ENCODE results near the gene RAB17.

RAB17 gene

DNA sequence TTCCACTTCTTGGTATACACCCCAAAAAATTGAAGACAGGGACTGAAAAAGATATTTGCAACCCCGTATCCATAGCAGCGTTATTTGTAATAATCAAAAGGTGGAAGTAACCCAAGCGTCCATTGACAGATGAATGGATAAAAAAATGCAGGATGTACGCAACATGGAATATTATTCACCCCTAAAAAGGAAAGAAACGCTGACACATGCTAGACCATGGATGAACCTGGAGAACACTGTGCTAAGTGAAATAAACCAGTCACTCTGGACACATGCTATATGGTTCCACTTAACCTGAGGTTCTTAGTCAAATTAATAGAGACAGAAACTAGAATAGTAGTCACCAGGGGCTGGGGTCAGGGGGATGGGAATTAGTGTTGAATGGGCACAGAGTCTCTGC lies 62.8 kb downstream of the RAB17 start:
- no peaks in the 10 kb centered on the region for H3K36me3 ChIP-seq (ENCODE audit: control insufficient read depth in 1 of 2, insufficient read depth in 2 of 2, low read length in 2 of 2)
- H3K9me3 ChIP-seq (ENCODE audit: control insufficient read depth in 1 of 2, low read length in 2 of 2) = no peaks in the 10 kb centered on the region
- no peak overlapping the region for H3K9ac ChIP-seq (ENCODE audit: low read depth in 1 of 2, low read length in 2 of 2)
- H3K27ac ChIP-seq (ENCODE audit: low read depth, low read length) = no peak overlapping the region
- H3K4me3 ChIP-seq (ENCODE audit: low read depth in 1 of 2, low read length in 2 of 2) = no peak overlapping the region
- no peaks in the 10 kb centered on the region for H3K27me3 ChIP-seq (ENCODE audit: control insufficient read depth in 1 of 2, insufficient read depth in 2 of 2, low read length in 2 of 2)
- H3K4me1 ChIP-seq (ENCODE audit: control insufficient read depth in 1 of 2, insufficient read depth in 2 of 2, low read length in 2 of 2) = peaks cover 4 to 8% of the 10 kb centered on the region in 2 donors

GRCh38 chr2:237527233-237527632 lies 63.3 kb downstream of the RAB17 start:
- Histone ChIP-seq H3K4me1 (ENCODE audit: control insufficient read depth in 1 of 2, insufficient read depth in 2 of 2, low read length in 2 of 2) (peaks cover 4 to 8% of the 10 kb centered on the region in 2 donors), H3K4me3 (ENCODE audit: low read depth in 1 of 2, low read length in 2 of 2) (no peak overlapping the region), H3K9ac (ENCODE audit: low read depth in 1 of 2, low read length in 2 of 2) (no peak overlapping the region), H3K27me3 (ENCODE audit: control insufficient read depth in 1 of 2, insufficient read depth in 2 of 2, low read length in 2 of 2) (no peaks in the 10 kb centered on the region), H3K9me3 (ENCODE audit: control insufficient read depth in 1 of 2, low read length in 2 of 2) (no peaks in the 10 kb centered on the region), H3K27ac (ENCODE audit: low read depth, low read length) (no peak overlapping the region), H3K36me3 (ENCODE audit: control insufficient read depth in 1 of 2, insufficient read depth in 2 of 2, low read length in 2 of 2) (no peaks in the 10 kb centered on the region)

GRCh38 chr2:237525559-237526157 lies 64.9 kb downstream of the RAB17 start:
- Histone ChIP-seq H3K27ac (ENCODE audit: low read depth, low read length) (no peak overlapping the region), H3K36me3 (ENCODE audit: control insufficient read depth in 1 of 2, insufficient read depth in 2 of 2, low read length in 2 of 2) (no peaks in the 10 kb centered on the region), H3K4me3 (ENCODE audit: low read depth in 1 of 2, low read length in 2 of 2) (no peak overlapping the region), H3K27me3 (ENCODE audit: control insufficient read depth in 1 of 2, insufficient read depth in 2 of 2, low read length in 2 of 2) (no peaks in the 10 kb centered on the region), H3K9ac (ENCODE audit: low read depth in 1 of 2, low read length in 2 of 2) (no peak overlapping the region), H3K4me1 (ENCODE audit: control insufficient read depth in 1 of 2, insufficient read depth in 2 of 2, low read length in 2 of 2) (peaks cover 8 to 10% of the 10 kb centered on the region in 2 donors), H3K9me3 (ENCODE audit: control insufficient read depth in 1 of 2, low read length in 2 of 2) (no peaks in the 10 kb centered on the region)

DNA sequence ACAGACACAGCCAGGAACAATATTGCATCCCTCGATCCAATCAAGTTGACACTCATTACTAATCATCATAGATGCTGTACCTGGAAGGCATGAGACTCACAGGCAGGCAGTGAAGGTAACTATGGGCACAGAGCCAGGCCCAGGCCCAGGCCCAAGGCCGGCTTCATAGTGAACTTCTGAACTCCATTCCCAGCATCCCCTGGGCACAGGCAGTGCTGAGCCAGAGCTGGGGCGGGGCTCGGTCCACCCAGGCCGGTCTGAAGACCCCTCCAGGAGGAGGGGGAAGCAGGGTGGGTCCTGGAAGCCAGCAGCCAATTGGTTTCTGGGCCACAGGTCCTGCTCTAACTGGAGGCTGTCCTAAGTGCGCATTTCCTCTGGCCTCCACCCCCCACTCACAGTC lies 65.9 kb downstream of the RAB17 start:
- Histone ChIP-seq H3K36me3 (ENCODE audit: control insufficient read depth in 1 of 2, insufficient read depth in 2 of 2, low read length in 2 of 2) (no peaks in the 10 kb centered on the region), H3K4me3 (ENCODE audit: low read depth in 1 of 2, low read length in 2 of 2) (no peak overlapping the region), H3K27me3 (ENCODE audit: control insufficient read depth in 1 of 2, insufficient read depth in 2 of 2, low read length in 2 of 2) (no peaks in the 10 kb centered on the region), H3K9ac (ENCODE audit: low read depth in 1 of 2, low read length in 2 of 2) (no peak overlapping the region), H3K9me3 (ENCODE audit: control insufficient read depth in 1 of 2, low read length in 2 of 2) (no peaks in the 10 kb centered on the region), H3K27ac (ENCODE audit: low read depth, low read length) (no peak overlapping the region), H3K4me1 (ENCODE audit: control insufficient read depth in 1 of 2, insufficient read depth in 2 of 2, low read length in 2 of 2) (peaks cover 8 to 19% of the 10 kb centered on the region in 2 donors)

Measured in duodenal mucosa (tissue), 2 donors.